GM12891 (cell line): Measurements from ENCODE around the gene ITPKA.

Experiments
- PAX5 ChIP-seq: IDR thresholded peaks from 2 replicates; pipeline ENCODE4 v1.6.1; 2011; ENCODE audit warnings: low read length, moderate library complexity, mild to moderate bottlenecking; ENCODE audit not compliant: insufficient read depth, severe bottlenecking
- POLR2A ChIP-seq: IDR thresholded peaks from 2 replicates; pipeline ENCODE4 v1.6.1; 2011; ENCODE audit warnings: low read depth, low read length, control low read depth
- POLR2AphosphoS5 ChIP-seq: IDR thresholded peaks from 2 replicates; pipeline ENCODE4 v1.6.1; 2011; ENCODE audit warnings: low read depth, low read length, control low read depth
- POU2F2 ChIP-seq: IDR thresholded peaks from 2 replicates; pipeline ENCODE4 v1.6.1; 2011; ENCODE audit warnings: low read depth, mild to moderate bottlenecking, control low read depth, low read length, moderate library complexity
- SPI1 ChIP-seq: IDR thresholded peaks from 2 replicates; pipeline ENCODE4 v1.6.1; 2011; ENCODE audit warnings: low read depth, low read length, control low read depth
- TAF1 ChIP-seq: IDR thresholded peaks from 2 replicates; pipeline ENCODE4 v1.6.1; 2011; ENCODE audit warnings: low read depth, low read length, control low read depth

DNA sequence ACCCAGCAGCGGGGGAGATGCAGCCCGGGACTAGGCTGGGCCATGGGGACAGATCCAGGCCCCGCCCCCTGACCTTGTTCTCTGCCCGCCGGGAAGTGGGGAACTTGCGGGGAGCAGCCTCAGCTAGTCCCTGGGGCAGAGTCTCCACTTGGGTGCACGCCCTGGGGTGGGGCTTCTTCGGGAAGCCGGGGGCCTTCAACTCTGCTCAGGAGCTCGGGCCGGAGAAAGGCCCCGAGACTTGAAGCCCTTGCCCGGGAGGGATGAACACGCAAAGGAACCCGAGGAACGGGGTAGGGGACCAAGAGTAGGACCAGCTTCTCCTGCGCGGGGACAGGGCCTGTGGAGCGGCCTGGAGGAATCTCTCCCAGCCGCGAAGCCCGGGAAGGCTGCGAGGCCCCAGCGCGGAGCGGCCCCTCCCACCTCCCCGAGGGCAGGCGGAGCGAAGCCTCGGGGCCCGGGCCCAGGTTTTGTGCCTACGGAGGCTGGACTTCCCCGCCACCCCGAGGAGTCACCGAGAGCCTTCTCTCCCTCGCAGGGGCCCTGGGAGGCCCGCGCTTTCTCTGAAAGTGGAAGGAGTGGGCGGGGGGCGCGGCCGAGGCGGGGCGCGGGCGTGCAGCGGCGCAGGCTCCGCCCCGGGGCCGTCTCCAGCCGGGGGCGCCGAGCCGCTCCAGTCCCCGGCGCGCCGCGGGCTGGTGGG is at the start of gene ITPKA:
- TF ChIP-seq TAF1 = 0 out of 2 replicates have a peak, but pooled peaks have one; percentile 32
- no peak for TF ChIP-seq POLR2A
- no peak for TF ChIP-seq POLR2AphosphoS5
- no peak for TF ChIP-seq PAX5
- no peak for TF ChIP-seq SPI1
- no peak for TF ChIP-seq POU2F2
